Measurements from ENCODE around the gene SNX14. TPM values are rescaled to one million over a fixed set of nuclear protein-coding genes. Genes with fewer than 3 reads are reported as not detected.

Gene SNX14
- total and polyA plus RNA-seq, 2 of the 8 experiments (the other 6 are each of a cell fraction or from before 2014, with no cell fraction given) = 11.9 to 24.2 TPM

DNA sequence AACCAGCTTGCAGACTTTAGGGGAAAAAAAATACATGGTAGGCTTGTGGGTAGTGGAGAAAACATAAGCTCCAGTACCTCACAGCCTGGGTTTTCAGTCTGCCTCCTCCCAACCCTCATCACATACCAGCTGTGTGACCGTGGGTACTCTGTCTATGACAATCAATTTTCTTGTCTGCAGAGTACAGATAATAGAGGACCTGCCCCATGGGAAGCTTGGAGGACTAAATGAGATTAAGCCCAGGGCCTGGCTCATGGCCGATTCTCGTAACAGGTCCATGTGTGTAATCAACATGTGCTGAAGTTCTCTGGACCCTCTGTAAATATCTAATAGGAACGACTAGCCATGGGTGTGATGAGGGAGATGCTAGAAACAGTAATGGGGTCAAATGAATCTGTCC, 109.8 kb downstream of the SNX14 start (continued):
- TF ChIP-seq, protein P1, sequence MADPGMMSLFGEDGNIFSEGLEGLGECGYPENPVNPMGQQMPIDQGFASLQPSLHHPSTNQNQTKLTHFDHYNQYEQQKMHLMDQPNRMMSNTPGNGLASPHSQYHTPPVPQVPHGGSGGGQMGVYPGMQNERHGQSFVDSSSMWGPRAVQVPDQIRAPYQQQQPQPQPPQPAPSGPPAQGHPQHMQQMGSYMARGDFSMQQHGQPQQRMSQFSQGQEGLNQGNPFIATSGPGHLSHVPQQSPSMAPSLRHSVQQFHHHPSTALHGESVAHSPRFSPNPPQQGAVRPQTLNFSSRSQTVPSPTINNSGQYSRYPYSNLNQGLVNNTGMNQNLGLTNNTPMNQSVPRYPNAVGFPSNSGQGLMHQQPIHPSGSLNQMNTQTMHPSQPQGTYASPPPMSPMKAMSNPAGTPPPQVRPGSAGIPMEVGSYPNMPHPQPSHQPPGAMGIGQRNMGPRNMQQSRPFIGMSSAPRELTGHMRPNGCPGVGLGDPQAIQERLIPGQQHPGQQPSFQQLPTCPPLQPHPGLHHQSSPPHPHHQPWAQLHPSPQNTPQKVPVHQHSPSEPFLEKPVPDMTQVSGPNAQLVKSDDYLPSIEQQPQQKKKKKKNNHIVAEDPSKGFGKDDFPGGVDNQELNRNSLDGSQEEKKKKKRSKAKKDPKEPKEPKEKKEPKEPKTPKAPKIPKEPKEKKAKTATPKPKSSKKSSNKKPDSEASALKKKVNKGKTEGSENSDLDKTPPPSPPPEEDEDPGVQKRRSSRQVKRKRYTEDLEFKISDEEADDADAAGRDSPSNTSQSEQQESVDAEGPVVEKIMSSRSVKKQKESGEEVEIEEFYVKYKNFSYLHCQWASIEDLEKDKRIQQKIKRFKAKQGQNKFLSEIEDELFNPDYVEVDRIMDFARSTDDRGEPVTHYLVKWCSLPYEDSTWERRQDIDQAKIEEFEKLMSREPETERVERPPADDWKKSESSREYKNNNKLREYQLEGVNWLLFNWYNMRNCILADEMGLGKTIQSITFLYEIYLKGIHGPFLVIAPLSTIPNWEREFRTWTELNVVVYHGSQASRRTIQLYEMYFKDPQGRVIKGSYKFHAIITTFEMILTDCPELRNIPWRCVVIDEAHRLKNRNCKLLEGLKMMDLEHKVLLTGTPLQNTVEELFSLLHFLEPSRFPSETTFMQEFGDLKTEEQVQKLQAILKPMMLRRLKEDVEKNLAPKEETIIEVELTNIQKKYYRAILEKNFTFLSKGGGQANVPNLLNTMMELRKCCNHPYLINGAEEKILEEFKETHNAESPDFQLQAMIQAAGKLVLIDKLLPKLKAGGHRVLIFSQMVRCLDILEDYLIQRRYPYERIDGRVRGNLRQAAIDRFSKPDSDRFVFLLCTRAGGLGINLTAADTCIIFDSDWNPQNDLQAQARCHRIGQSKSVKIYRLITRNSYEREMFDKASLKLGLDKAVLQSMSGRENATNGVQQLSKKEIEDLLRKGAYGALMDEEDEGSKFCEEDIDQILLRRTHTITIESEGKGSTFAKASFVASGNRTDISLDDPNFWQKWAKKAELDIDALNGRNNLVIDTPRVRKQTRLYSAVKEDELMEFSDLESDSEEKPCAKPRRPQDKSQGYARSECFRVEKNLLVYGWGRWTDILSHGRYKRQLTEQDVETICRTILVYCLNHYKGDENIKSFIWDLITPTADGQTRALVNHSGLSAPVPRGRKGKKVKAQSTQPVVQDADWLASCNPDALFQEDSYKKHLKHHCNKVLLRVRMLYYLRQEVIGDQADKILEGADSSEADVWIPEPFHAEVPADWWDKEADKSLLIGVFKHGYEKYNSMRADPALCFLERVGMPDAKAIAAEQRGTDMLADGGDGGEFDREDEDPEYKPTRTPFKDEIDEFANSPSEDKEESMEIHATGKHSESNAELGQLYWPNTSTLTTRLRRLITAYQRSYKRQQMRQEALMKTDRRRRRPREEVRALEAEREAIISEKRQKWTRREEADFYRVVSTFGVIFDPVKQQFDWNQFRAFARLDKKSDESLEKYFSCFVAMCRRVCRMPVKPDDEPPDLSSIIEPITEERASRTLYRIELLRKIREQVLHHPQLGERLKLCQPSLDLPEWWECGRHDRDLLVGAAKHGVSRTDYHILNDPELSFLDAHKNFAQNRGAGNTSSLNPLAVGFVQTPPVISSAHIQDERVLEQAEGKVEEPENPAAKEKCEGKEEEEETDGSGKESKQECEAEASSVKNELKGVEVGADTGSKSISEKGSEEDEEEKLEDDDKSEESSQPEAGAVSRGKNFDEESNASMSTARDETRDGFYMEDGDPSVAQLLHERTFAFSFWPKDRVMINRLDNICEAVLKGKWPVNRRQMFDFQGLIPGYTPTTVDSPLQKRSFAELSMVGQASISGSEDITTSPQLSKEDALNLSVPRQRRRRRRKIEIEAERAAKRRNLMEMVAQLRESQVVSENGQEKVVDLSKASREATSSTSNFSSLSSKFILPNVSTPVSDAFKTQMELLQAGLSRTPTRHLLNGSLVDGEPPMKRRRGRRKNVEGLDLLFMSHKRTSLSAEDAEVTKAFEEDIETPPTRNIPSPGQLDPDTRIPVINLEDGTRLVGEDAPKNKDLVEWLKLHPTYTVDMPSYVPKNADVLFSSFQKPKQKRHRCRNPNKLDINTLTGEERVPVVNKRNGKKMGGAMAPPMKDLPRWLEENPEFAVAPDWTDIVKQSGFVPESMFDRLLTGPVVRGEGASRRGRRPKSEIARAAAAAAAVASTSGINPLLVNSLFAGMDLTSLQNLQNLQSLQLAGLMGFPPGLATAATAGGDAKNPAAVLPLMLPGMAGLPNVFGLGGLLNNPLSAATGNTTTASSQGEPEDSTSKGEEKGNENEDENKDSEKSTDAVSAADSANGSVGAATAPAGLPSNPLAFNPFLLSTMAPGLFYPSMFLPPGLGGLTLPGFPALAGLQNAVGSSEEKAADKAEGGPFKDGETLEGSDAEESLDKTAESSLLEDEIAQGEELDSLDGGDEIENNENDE (IDR thresholded peaks at IDR 0.05; ENCODE audit: insufficient replicate concordance, low read length) = no peak
- TF ChIP-seq PHF8 (conservative IDR thresholded peaks at IDR 0.05; ENCODE audit: low read depth, low read length) = no peak
- no peak for TF ChIP-seq ASH2L (IDR thresholded peaks at IDR 0.05; ENCODE audit: low read length)
- no peak for TF ChIP-seq RNF2 (IDR thresholded peaks at IDR 0.05; ENCODE audit: borderline replicate concordance, low read depth, low read length, missing control alignments, poor library complexity, severe bottlenecking)
- no peak for TF ChIP-seq JUN (IDR thresholded peaks at IDR 0.05; ENCODE audit: low read depth, low read length)
- TF ChIP-seq POU5F1 (IDR thresholded peaks at IDR 0.05; ENCODE audit: low read depth, low read length) = no peak
- no peak for TF ChIP-seq YY1 (IDR thresholded peaks at IDR 0.05; ENCODE audit: low read depth, low read length)
- TF ChIP-seq ZNF274 (IDR thresholded peaks at IDR 0.05; ENCODE audit: borderline replicate concordance, extremely low read depth, low read length) = no peak
- no peak for TF ChIP-seq EZH2 (IDR thresholded peaks at IDR 0.05; ENCODE audit: low read depth, low read length, severe bottlenecking)
- TF ChIP-seq, protein P2, sequence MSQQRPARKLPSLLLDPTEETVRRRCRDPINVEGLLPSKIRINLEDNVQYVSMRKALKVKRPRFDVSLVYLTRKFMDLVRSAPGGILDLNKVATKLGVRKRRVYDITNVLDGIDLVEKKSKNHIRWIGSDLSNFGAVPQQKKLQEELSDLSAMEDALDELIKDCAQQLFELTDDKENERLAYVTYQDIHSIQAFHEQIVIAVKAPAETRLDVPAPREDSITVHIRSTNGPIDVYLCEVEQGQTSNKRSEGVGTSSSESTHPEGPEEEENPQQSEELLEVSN (IDR thresholded peaks at IDR 0.05) = no peak
- no peak for TF ChIP-seq RBBP5 (IDR thresholded peaks at IDR 0.05; ENCODE audit: borderline replicate concordance, low read depth, low read length)

Measured in H1 (cell line).